ENCODE measurements around the gene SLITRK1.

- no peak for TF ChIP-seq CTCF (conservative IDR thresholded peaks at IDR 0.05; ENCODE audit: low read depth, low read length)
- no peak for TF ChIP-seq EZH2 (IDR thresholded peaks at IDR 0.05; ENCODE audit: borderline replicate concordance, low read depth, low read length, poor library complexity, severe bottlenecking)
Measured at GRCh38 chr13:83829810-83830209, 52.5 kb downstream of the SLITRK1 start.

Measured in A673 (cell line).